Naive B cell (primary cell): ENCODE measurements around the gene FREM1. TPM values are rescaled to one million over a fixed set of nuclear protein-coding genes. Genes with fewer than 3 reads are reported as not detected.
"Not testable (repeated sequence)": the region's sequence is repeated elsewhere in the genome, so short reads cannot be mapped to it uniquely, and the experiment has no call there.

Source experiments
- ATAC-seq, 2 donors: fragments of 150-1000 bp; cut with Tn5 transposase; 2 replicates each; pipeline ENCODE4 v1.10.0; 2021; ENCODE audit warnings: low read depth in 2 of 2, mild to moderate bottlenecking in 2 of 2, moderate library complexity in 2 of 2
- DNase-seq: peaks from one replicate; pipeline ENCODE4 v3.0.0; 2022
- H3K27ac Mint-ChIP-seq, 6 donors: one replicate each; pipeline ENCODE4 v1.8.0; 2020 to 2022; ENCODE audit warnings: mild to moderate bottlenecking in 6 of 6, mixed read lengths in 6 of 6, moderate library complexity in 5 of 6, inconsistent platforms in 2 of 6
- H3K27me3 Mint-ChIP-seq, 3 donors: one replicate each; pipeline ENCODE4 v1.8.0; 2021 to 2022; ENCODE audit warnings: mixed read lengths in 3 of 3, mild to moderate bottlenecking in 1 of 3
- H3K36me3 Mint-ChIP-seq, 2 donors: one replicate each; pipeline ENCODE4 v1.8.0; 2020 to 2022; ENCODE audit warnings: mixed read lengths in 2 of 2, inconsistent platforms in 1 of 2, mild to moderate bottlenecking in 1 of 2
- H3K4me1 Mint-ChIP-seq, 3 donors: one replicate each; pipeline ENCODE4 v1.8.0; 2020 to 2022; ENCODE audit warnings: mixed read lengths in 3 of 3, inconsistent platforms in 1 of 3, mild to moderate bottlenecking in 1 of 3, moderate library complexity in 1 of 3
- H3K4me3 Mint-ChIP-seq, 8 donors: one replicate each; pipeline ENCODE4 v1.8.0; 2020 to 2022; ENCODE audit warnings: mild to moderate bottlenecking in 8 of 8, mixed read lengths in 8 of 8, moderate library complexity in 8 of 8, inconsistent platforms in 2 of 8
- H3K9me3 Mint-ChIP-seq, 7 donors: one replicate each; pipeline ENCODE4 v1.8.0; 2020 to 2022; ENCODE audit warnings: mixed read lengths in 7 of 7, mild to moderate bottlenecking in 5 of 7, inconsistent platforms in 2 of 7, moderate library complexity in 1 of 7
- polyA plus RNA-seq, 6 donors: library from polyadenylated mRNA; unstranded; fragments of 300-500 nt; fragmentation: Illumina TruSeq; gene quantifications; one replicate each; pipeline ENCODE4 v1.2.3, GENCODE V29; 2021; ENCODE audit warnings: low read depth in 6 of 6

The FREM1 gene
- polyA plus RNA-seq, 6 donors from 2014 or later: not detected

- Mint-ChIP-seq H3K9me3 (peaks cover 0 to 2% (median 0%) of the 10 kb centered on the region in 7 donors), H3K4me3 (no peak overlapping the region), H3K4me1 (no peaks in the 10 kb centered on the region), H3K36me3 (no peaks in the 10 kb centered on the region), H3K27ac (no peak overlapping the region), H3K27me3 (no peaks in the 10 kb centered on the region)
- ATAC-seq (no peak), DNase-seq (no peak)
These were observed 22.0 kb upstream of the FREM1 start for GRCh38 chr9:14932231-14932630.

- DNase-seq (no peak), ATAC-seq (no peak)
- H3K4me1 Mint-ChIP-seq: no peaks in the 10 kb centered on the region
- H3K9me3 Mint-ChIP-seq: peaks cover 0 to 5% (median 1%) of the 10 kb centered on the region in 7 donors
- no peak overlapping the region for H3K27ac Mint-ChIP-seq
- H3K36me3 Mint-ChIP-seq: no peaks in the 10 kb centered on the region
- no peaks in the 10 kb centered on the region for H3K27me3 Mint-ChIP-seq
- H3K4me3 Mint-ChIP-seq: no peak overlapping the region
These were observed 16.9 kb upstream of the FREM1 start for GRCh38 chr9:14926941-14927624.

GRCh38 chr9:14924230-14925219 is 14.3 kb upstream of the FREM1 start:
- H3K36me3 Mint-ChIP-seq: no peaks in the 10 kb centered on the region
- no peaks in the 10 kb centered on the region for H3K4me1 Mint-ChIP-seq
- no peak overlapping the region for H3K27ac Mint-ChIP-seq
- no peak overlapping the region for H3K4me3 Mint-ChIP-seq
- no peaks in the 10 kb centered on the region for H3K27me3 Mint-ChIP-seq
- ATAC-seq (no peak), DNase-seq (no peak)
- H3K9me3 Mint-ChIP-seq: peaks cover 0 to 4% (median 0%) of the 10 kb centered on the region in 7 donors

GRCh38 chr9:14923701-14924100 is 13.5 kb upstream of the FREM1 start:
- Mint-ChIP-seq H3K27ac (no peak overlapping the region), H3K4me3 (no peak overlapping the region), H3K36me3 (no peaks in the 10 kb centered on the region), H3K4me1 (no peaks in the 10 kb centered on the region), H3K27me3 (no peaks in the 10 kb centered on the region), H3K9me3 (peaks cover 0 to 6% (median 0%) of the 10 kb centered on the region in 7 donors)
- ATAC-seq (no peak), DNase-seq (no peak)

GRCh38 chr9:14920805-14921204 is 10.6 kb upstream of the FREM1 start:
- ATAC-seq, H3K27ac Mint-ChIP-seq, H3K9me3 Mint-ChIP-seq, H3K4me1 Mint-ChIP-seq, H3K27me3 Mint-ChIP-seq, H3K4me3 Mint-ChIP-seq, DNase-seq, H3K36me3 Mint-ChIP-seq: not testable (repeated sequence)

- Mint-ChIP-seq H3K9me3 (no peaks in the 10 kb centered on the region), H3K36me3 (no peaks in the 10 kb centered on the region), H3K27me3 (peaks cover 0 to 8% (median 0%) of the 10 kb centered on the region in 3 donors), H3K4me3 (no peak overlapping the region), H3K4me1 (no peaks in the 10 kb centered on the region), H3K27ac (no peak overlapping the region)
- no peak for DNase-seq
- no peak for ATAC-seq
These were observed 3.1 kb upstream of the FREM1 start for GRCh38 chr9:14913366-14913765.

- H3K36me3 Mint-ChIP-seq: no peaks in the 10 kb centered on the region
- no peak overlapping the region for H3K27ac Mint-ChIP-seq
- H3K4me1 Mint-ChIP-seq: no peaks in the 10 kb centered on the region
- DNase-seq (no peak), ATAC-seq (no peak)
- H3K27me3 Mint-ChIP-seq: peaks cover 0 to 8% (median 0%) of the 10 kb centered on the region in 3 donors
- H3K9me3 Mint-ChIP-seq: no peaks in the 10 kb centered on the region
- H3K4me3 Mint-ChIP-seq: no peak overlapping the region
These were observed 2.6 kb upstream of the FREM1 start for GRCh38 chr9:14912859-14913258.

GRCh38 chr9:14911046-14911445 is 818 bp upstream of the FREM1 start:
- H3K4me1 Mint-ChIP-seq: no peaks in the 10 kb centered on the region

GRCh38 chr9:14909601-14909960 is 647 bp downstream of the FREM1 start:
- Mint-ChIP-seq H3K36me3 (no peaks in the 10 kb centered on the region), H3K27me3 (peaks cover 0 to 8% (median 0%) of the 10 kb centered on the region in 3 donors), H3K9me3 (peaks cover 0 to 1% (median 0%) of the 10 kb centered on the region in 7 donors), H3K4me1 (no peaks in the 10 kb centered on the region), H3K4me3 (no peak overlapping the region), H3K27ac (no peak overlapping the region)
- ATAC-seq: no peak
- DNase-seq: no peak

More at GRCh38 chr9:14911046-14911445, 818 bp upstream of the FREM1 start:
- Mint-ChIP-seq H3K27ac (no peak overlapping the region), H3K4me3 (no peak overlapping the region), H3K36me3 (no peaks in the 10 kb centered on the region), H3K9me3 (no peaks in the 10 kb centered on the region), H3K27me3 (peaks cover 0 to 8% (median 0%) of the 10 kb centered on the region in 3 donors)
- no peak for ATAC-seq
- DNase-seq: no peak

- no peaks in the 10 kb centered on the region for H3K36me3 Mint-ChIP-seq
- peaks cover 0 to 8% (median 0%) of the 10 kb centered on the region in 3 donors for H3K27me3 Mint-ChIP-seq
- H3K4me3 Mint-ChIP-seq: no peak overlapping the region
- peaks cover 0 to 1% (median 0%) of the 10 kb centered on the region in 7 donors for H3K9me3 Mint-ChIP-seq
- ATAC-seq: no peak
- H3K27ac Mint-ChIP-seq: no peak overlapping the region
- no peak for DNase-seq
- no peaks in the 10 kb centered on the region for H3K4me1 Mint-ChIP-seq
These were observed 1.0 kb downstream of the FREM1 start for GRCh38 chr9:14909181-14909580.

GRCh38 chr9:14908295-14909180 is 1.7 kb downstream of the FREM1 start:
- DNase-seq: no peak
- peaks cover 0 to 8% (median 0%) of the 10 kb centered on the region in 3 donors for H3K27me3 Mint-ChIP-seq
- ATAC-seq: no peak
- H3K9me3 Mint-ChIP-seq: peaks cover 0 to 4% (median 0%) of the 10 kb centered on the region in 7 donors
- no peaks in the 10 kb centered on the region for H3K36me3 Mint-ChIP-seq
- no peak overlapping the region for H3K4me3 Mint-ChIP-seq
- H3K4me1 Mint-ChIP-seq: no peaks in the 10 kb centered on the region
- no peak overlapping the region for H3K27ac Mint-ChIP-seq

- Mint-ChIP-seq H3K4me3 (no peak overlapping the region), H3K27me3 (peaks cover 0 to 4% (median 0%) of the 10 kb centered on the region in 3 donors), H3K4me1 (no peaks in the 10 kb centered on the region), H3K9me3 (peaks cover 0 to 4% (median 0%) of the 10 kb centered on the region in 7 donors), H3K36me3 (no peaks in the 10 kb centered on the region), H3K27ac (peak overlapping the region in 1 of 6 donors; percentile 47)
- no peak for DNase-seq
- ATAC-seq: no peak
These were observed 2.5 kb downstream of the FREM1 start for GRCh38 chr9:14907696-14908095.

- ATAC-seq: no peak
- no peaks in the 10 kb centered on the region for H3K27me3 Mint-ChIP-seq
These were observed 2.9 kb downstream of the FREM1 start for GRCh38 chr9:14907360-14907685.

More at GRCh38 chr9:14907360-14907685, 2.9 kb downstream of the FREM1 start:
- Mint-ChIP-seq H3K27ac (no peak overlapping the region), H3K36me3 (no peaks in the 10 kb centered on the region), H3K4me1 (no peaks in the 10 kb centered on the region), H3K4me3 (no peak overlapping the region), H3K9me3 (peaks cover 0 to 4% (median 0%) of the 10 kb centered on the region in 7 donors)
- DNase-seq: no peak
